ENCODE data around the gene TRIM28. TPM values are rescaled to one million over a fixed set of nuclear protein-coding genes. Genes with fewer than 3 reads are reported as not detected.
A peak's percentile ranks its signal among the peaks of the same experiment; 100 is the strongest.

The TRIM28 gene
- total and polyA plus RNA-seq, 2 experiments from 2014 or later, result 303 to 650 TPM

DNA sequence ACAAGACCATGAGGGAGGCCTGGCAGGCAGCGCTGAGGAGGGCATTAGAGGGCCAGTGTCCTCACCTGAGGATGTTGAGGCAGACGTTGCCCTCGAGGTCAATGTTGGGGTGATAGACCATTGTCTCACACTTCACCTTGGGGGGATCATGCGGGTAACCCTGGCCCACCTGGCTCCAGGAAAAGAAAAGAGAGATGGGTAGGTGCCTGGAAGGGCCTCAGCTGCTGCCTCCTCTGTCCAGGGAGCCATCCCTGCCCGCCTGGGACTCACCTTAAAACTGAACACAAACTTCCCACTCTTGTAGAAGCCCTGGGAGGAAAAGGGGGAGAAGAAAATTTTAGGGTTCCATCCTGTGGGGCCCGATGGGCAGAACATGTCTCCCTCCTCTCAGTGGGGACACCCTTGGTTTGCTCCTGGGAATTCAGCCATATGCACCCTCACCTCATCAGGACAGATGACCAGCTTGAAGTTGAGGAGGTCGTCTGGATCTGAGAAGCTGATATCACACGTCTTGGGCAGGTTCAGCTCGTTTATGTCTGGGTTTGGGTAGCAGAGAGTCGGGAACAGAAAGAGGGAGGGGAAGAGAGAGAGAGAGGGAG lies 12.9 kb downstream of the TRIM28 start:
- peak overlapping the region; percentile 56 for H3K4me3 ChIP-seq
- H3K9me3 ChIP-seq (ENCODE audit: low read depth), result no peaks in the 10 kb centered on the region
- TF ChIP-seq CTCF (IDR thresholded peaks at IDR 0.05; ENCODE audit: low read depth, low read length), result no peak

GRCh38 chr19:58557221-58558065 lies 13.6 kb downstream of the TRIM28 start:
- no peak for TF ChIP-seq CTCF (IDR thresholded peaks at IDR 0.05; ENCODE audit: low read depth, low read length)
- Histone ChIP-seq H3K36me3 (peaks cover 9% of the 10 kb centered on the region), H3K27me3 (no peaks in the 10 kb centered on the region), H3K9me3 (ENCODE audit: low read depth) (no peaks in the 10 kb centered on the region), H3K27ac (peak overlapping the region; percentile 99), H3K4me1 (ENCODE audit: low read depth) (peaks cover 30% of the 10 kb centered on the region), H3K4me3 (peak overlapping the region; percentile 56)
- no peak for DNase-seq (ENCODE audit: low read depth in 1 of 2, low spot score in 1 of 2)

More for the DNA sequence above, 12.9 kb downstream of the TRIM28 start:
- Histone ChIP-seq H3K4me1 (ENCODE audit: low read depth) (peaks cover 26% of the 10 kb centered on the region), H3K27ac (peak overlapping the region; percentile 99), H3K36me3 (peaks cover 11% of the 10 kb centered on the region), H3K27me3 (no peaks in the 10 kb centered on the region)
- DNase-seq (ENCODE audit: low read depth in 1 of 2, low spot score in 1 of 2), result no peak

DNA sequence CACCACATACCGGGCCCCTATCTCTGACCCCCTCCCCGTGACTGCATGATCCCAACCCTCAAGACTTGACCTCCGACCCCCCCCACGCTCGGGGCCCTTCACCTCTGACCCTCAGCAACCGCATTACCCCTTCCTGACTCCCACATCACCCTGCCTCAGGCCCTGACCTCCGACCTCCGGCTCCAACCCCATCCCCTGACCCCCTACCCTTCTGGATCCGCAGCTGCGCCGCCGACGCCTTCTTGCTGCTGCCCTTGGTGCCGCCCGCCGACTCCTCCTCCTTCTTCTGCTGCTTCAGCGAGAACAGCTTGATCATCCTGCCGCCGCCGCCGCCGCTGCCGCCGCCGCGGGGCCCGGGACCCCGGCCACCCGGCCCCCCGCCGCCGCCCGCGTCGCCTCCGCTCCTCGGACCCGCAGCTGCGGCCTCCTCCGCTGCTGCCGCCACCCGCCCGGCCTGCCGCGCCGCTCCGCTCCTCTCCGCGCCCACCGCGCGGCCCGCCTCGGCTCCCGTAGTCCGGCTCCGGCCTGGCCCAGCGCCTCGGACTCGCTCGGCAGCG lies 14.3 kb downstream of the TRIM28 start, which contains the start of gene UBE2M:
Gene UBE2M (minus strand): TSS at position 546 of the 557 bp plus-strand sequence. CDS start 230 bp downstream, at position 316.
- H3K4me1 ChIP-seq (ENCODE audit: low read depth), result peaks cover 35% of the 10 kb centered on the region

DNA sequence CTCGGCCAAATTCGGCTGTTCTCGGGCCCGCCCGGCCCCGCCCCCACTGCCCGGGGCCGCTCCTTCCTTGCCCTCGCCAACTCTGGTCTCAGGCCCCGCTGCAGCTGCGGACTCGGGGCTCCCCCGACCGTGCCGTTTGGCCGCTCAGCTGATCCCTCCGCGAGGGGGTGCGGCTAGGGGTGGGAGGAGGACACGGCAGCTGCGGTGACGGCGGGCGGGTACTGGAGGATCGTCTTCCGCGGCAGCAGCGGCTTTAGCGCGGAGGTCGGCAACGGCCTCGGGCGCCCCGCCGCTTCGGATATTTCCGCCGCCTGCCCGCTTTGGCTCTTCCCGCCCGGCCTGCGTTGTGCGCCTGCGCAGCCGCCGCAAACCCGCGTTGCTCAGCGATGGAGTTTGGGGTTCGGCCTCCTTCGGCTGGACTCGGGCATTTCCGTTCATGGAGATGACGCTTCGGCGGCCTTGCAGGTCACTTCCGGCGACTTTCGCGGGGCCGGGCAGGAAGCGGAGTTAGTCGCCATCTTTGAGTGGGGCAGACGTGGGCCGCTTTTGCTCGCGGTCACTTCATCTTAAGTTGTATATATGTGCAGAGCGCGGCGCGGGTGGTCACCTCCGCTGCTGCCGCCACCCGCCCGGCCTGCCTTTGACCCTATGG lies 14.9 kb downstream of the TRIM28 start:
- H3K27ac ChIP-seq, result peak overlapping the region; percentile 99
- no peaks in the 10 kb centered on the region for H3K9me3 ChIP-seq (ENCODE audit: low read depth)
- peak; percentile 99 for DNase-seq (ENCODE audit: low read depth in 1 of 2, low spot score in 1 of 2)
- peaks cover 31% of the 10 kb centered on the region for H3K4me1 ChIP-seq (ENCODE audit: low read depth)
- H3K4me3 ChIP-seq, result peak overlapping the region; percentile 56
- no peaks in the 10 kb centered on the region for H3K27me3 ChIP-seq
- H3K36me3 ChIP-seq, result peaks cover 9% of the 10 kb centered on the region
- TF ChIP-seq CTCF (IDR thresholded peaks at IDR 0.05; ENCODE audit: low read depth, low read length), result no peak

More for the DNA sequence above, 14.3 kb downstream of the TRIM28 start, which contains the start of gene UBE2M:
- peak in 1 of 2 donors; percentile 68 for DNase-seq (ENCODE audit: low read depth in 1 of 2, low spot score in 1 of 2)
- Histone ChIP-seq H3K36me3 (peaks cover 9% of the 10 kb centered on the region), H3K9me3 (ENCODE audit: low read depth) (no peaks in the 10 kb centered on the region), H3K27ac (peak within 1 kb of the TSS; percentile 99), H3K4me3 (peak within 1 kb of the TSS; percentile 56), H3K27me3 (no peaks in the 10 kb centered on the region)
- TF ChIP-seq CTCF (IDR thresholded peaks at IDR 0.05; ENCODE audit: low read depth, low read length), result no peak
